Activated T-cell treated with anti-CD3 and anti-CD28 coated beads, Interleukin-2, amount 50 U/mL, for 48 hours (primary cell): ENCODE data around the gene MMP26.

Source experiments
- DNase-seq, 2 experiments: peaks; one replicate each; pipeline ENCODE4 v3.0.0-alpha.2; 2020

MMP26 gene

DNA sequence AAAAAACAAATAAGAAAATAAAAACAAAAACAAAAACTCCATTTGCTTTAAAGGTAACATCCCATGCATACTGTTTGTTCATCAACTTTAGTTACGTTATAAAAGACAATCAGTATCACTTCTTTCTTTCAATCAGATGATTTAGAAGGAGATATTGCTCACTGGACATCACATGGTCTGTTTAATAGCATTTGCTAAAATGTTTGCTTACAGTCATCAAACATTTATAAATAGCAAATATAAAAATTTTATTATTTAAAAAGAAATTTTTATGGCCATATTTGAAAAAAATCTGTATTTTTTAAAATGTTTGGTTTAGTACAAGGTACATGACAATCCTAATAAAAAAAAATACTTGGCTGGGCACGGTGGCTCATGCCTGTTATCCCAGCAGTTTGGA lies 22.6 kb downstream of the MMP26 start:
- DNase-seq: no peak

- DNase-seq: no peak
Observed at GRCh38 chr11:4740735-4741134, 36.2 kb downstream of the MMP26 start.

- no peak for DNase-seq
Observed at GRCh38 chr11:4748438-4748837, 43.9 kb downstream of the MMP26 start.

DNA sequence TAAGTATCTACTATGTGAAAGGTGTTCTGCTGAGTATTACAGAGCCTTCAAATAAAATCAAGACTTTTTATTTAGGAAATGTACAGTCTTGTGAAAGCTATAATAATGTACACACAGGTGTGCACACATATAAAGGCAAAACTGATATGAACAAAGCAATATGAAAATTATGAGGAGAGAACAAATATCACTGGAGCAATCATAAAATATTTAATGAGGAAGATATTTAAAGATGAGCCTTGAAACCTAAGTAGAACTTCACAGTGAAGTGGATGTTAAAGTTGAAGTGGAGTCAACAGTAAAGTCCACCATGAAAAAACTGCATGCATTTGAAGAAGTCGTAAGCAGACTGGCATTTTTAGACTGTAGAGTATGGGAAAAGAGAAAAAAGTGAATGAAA lies 46.6 kb downstream of the MMP26 start:
- no peak for DNase-seq
